H9 (cell line): ENCODE measurements around the gene MALL. TPM values are rescaled to one million over a fixed set of nuclear protein-coding genes. Genes with fewer than 3 reads are reported as not detected.

Experiments
- DNase-seq: peaks from one replicate; pipeline ENCODE4 v3.0.0-alpha.2; 2017
- H2AFZ ChIP-seq: one replicate; pipeline ENCODE4 v1.6.1; 2013; ENCODE audit warnings: mild to moderate bottlenecking, low read length, control low read depth, moderate library complexity
- H2AK5ac ChIP-seq: 2 replicates; pipeline ENCODE4 v1.6.1; 2013; ENCODE audit warnings: low read length, control low read depth, mixed read lengths; ENCODE audit not compliant: insufficient read length
- H2BK120ac ChIP-seq: one replicate; pipeline ENCODE4 v1.6.1; 2013; ENCODE audit warnings: low read depth, mild to moderate bottlenecking, low read length, control low read depth, inconsistent platforms; ENCODE audit not compliant: poor library complexity, severe bottlenecking
- H2BK12ac ChIP-seq: 2 replicates; pipeline ENCODE4 v1.6.1; 2013; ENCODE audit warnings: low read length, control low read depth, mixed read lengths, low read depth; ENCODE audit not compliant: insufficient read length
- H2BK15ac ChIP-seq: 2 replicates; pipeline ENCODE4 v1.6.1; 2013; ENCODE audit warnings: low read depth, low read length, control low read depth
- H2BK20ac ChIP-seq: one replicate; pipeline ENCODE4 v1.6.1; 2013; ENCODE audit warnings: low read depth, mild to moderate bottlenecking, low read length, control low read depth, inconsistent platforms; ENCODE audit not compliant: poor library complexity, severe bottlenecking
- H2BK5ac ChIP-seq: 2 replicates; pipeline ENCODE4 v1.6.1; 2013; ENCODE audit warnings: low read length, control low read depth, mixed read lengths; ENCODE audit not compliant: insufficient read length
- H3K14ac ChIP-seq: 2 replicates; pipeline ENCODE4 v1.6.1; 2013; ENCODE audit warnings: low read length, control low read depth; ENCODE audit not compliant: insufficient read depth
- H3K18ac ChIP-seq: 2 replicates; pipeline ENCODE4 v1.6.1; 2013; ENCODE audit warnings: low read depth, mild to moderate bottlenecking, mixed read lengths, low read length, control low read depth; ENCODE audit not compliant: insufficient read length
- H3K23ac ChIP-seq: 2 replicates; pipeline ENCODE4 v1.6.1; 2013; ENCODE audit warnings: low read length, control low read depth, mixed read lengths, low read depth; ENCODE audit not compliant: insufficient read length
- H3K23me2 ChIP-seq: 2 replicates; pipeline ENCODE4 v1.6.1; 2013; ENCODE audit warnings: low read depth, mild to moderate bottlenecking, mixed read lengths, low read length, control low read depth; ENCODE audit not compliant: insufficient read length, poor library complexity, severe bottlenecking
- H3K27ac ChIP-seq: 2 replicates; pipeline ENCODE4 v1.5.1; 2013; ENCODE audit warnings: low read length, control low read depth, mixed read lengths, low read depth; ENCODE audit not compliant: insufficient read length
- H3K27me3 ChIP-seq: 2 replicates; pipeline ENCODE4 v1.6.1; 2013; ENCODE audit warnings: low read length, control low read depth, inconsistent platforms; ENCODE audit not compliant: insufficient read depth
- H3K4ac ChIP-seq: 2 replicates; pipeline ENCODE4 v1.6.1; 2013; ENCODE audit warnings: low read depth, mild to moderate bottlenecking, control low read depth, inconsistent platforms, low read length, moderate library complexity
- H3K4me1 ChIP-seq: 2 replicates; pipeline ENCODE4 v1.6.1; 2013; ENCODE audit warnings: low read length, control low read depth, inconsistent platforms; ENCODE audit not compliant: insufficient read depth
- H3K4me2 ChIP-seq: 2 replicates; pipeline ENCODE4 v1.6.1; 2013; ENCODE audit warnings: low read length, control low read depth, mixed read lengths; ENCODE audit not compliant: insufficient read length, insufficient read depth
- H3K56ac ChIP-seq: 2 replicates; pipeline ENCODE4 v1.6.1; 2013; ENCODE audit warnings: low read depth, mild to moderate bottlenecking, mixed read lengths, low read length, control low read depth; ENCODE audit not compliant: insufficient read length
- H3K79me1 ChIP-seq: 2 replicates; pipeline ENCODE4 v1.6.1; 2013; ENCODE audit warnings: low read depth, mild to moderate bottlenecking, moderate library complexity, low read length, control low read depth, inconsistent platforms; ENCODE audit not compliant: insufficient read depth, poor library complexity, severe bottlenecking
- H3K79me2 ChIP-seq: 2 replicates; pipeline ENCODE4 v1.6.1; 2013; ENCODE audit warnings: low read length, control low read depth, inconsistent platforms; ENCODE audit not compliant: insufficient read depth
- H3K9ac ChIP-seq: 2 replicates; pipeline ENCODE4 v1.6.1; 2013; ENCODE audit warnings: low read length, control low read depth, mixed read lengths; ENCODE audit not compliant: insufficient read length; ENCODE audit errors: extremely low read depth
- H3K9me3 ChIP-seq: one replicate; pipeline ENCODE4 v1.6.1; 2013; ENCODE audit warnings: low read depth, low read length, inconsistent platforms; ENCODE audit not compliant: control insufficient read depth
- H3T11ph ChIP-seq: one replicate; pipeline ENCODE4 v1.6.1; 2013; ENCODE audit warnings: mild to moderate bottlenecking, low read length, control low read depth, inconsistent platforms
- H4K20me1 ChIP-seq: one replicate; pipeline ENCODE4 v1.6.1; 2013; ENCODE audit not compliant: control insufficient read depth, insufficient read length, insufficient read depth
- H4K5ac ChIP-seq: 2 replicates; pipeline ENCODE4 v1.6.1; 2013; ENCODE audit warnings: low read depth, mild to moderate bottlenecking, mixed read lengths, low read length, control low read depth; ENCODE audit not compliant: insufficient read length
- H4K8ac ChIP-seq: replicated peaks from 2 replicates; pipeline ENCODE4 v1.6.1; 2013; ENCODE audit warnings: low read length, control low read depth, mixed read lengths, low read depth; ENCODE audit not compliant: insufficient read length
- H4K91ac ChIP-seq: 2 replicates; pipeline ENCODE4 v1.6.1; 2013; ENCODE audit warnings: low read depth, mild to moderate bottlenecking, moderate library complexity, mixed read lengths, low read length, control low read depth; ENCODE audit not compliant: insufficient read length
- H3K27ac Mint-ChIP-seq, 3 experiments: 2 replicates in 2 of 3; 3 replicates in 1 of 3; pipeline ENCODE4 v1.8.0; 2020 to 2021; ENCODE audit warnings: mixed read lengths in 3 of 3, mild to moderate bottlenecking in 1 of 3, moderate library complexity in 1 of 3
- H3K27me3 Mint-ChIP-seq: 2 replicates; pipeline ENCODE4 v1.8.0; 2021; ENCODE audit warnings: low read depth, mild to moderate bottlenecking, moderate library complexity, mixed read lengths
- H3K36me3 Mint-ChIP-seq, 3 experiments: 2 replicates in 2 of 3; 3 replicates in 1 of 3; pipeline ENCODE4 v1.8.0; 2020 to 2021; ENCODE audit warnings: low read depth in 3 of 3, mixed read lengths in 3 of 3; ENCODE audit not compliant: insufficient read depth in 1 of 3
- H3K4me1 Mint-ChIP-seq, 2 experiments: 2 replicates each; pipeline ENCODE4 v1.8.0; 2020; ENCODE audit warnings: mixed read lengths in 2 of 2
- H3K4me3 Mint-ChIP-seq, 2 experiments: 2 replicates in 1 of 2; 3 replicates in 1 of 2; pipeline ENCODE4 v1.8.0; 2020 to 2021; ENCODE audit warnings: mild to moderate bottlenecking in 2 of 2, mixed read lengths in 2 of 2, moderate library complexity in 1 of 2
- H3K9me3 Mint-ChIP-seq, 2 experiments: 2 replicates in 1 of 2; 3 replicates in 1 of 2; pipeline ENCODE4 v1.8.0; 2020; ENCODE audit warnings: mild to moderate bottlenecking in 2 of 2, mixed read lengths in 2 of 2, moderate library complexity in 1 of 2
- CTCF ChIP-seq: fragments of 200-600 bp; sonication (generic); conservative IDR thresholded peaks from 3 replicates; pipeline ENCODE4 v1.8.0; 2021; ENCODE audit warnings: antibody characterized with exemption, mild to moderate bottlenecking
- WGBS: extraction: QIAGEN DNeasy Blood & Tissue Kit; methylation state at CpG from one replicate; pipeline ENCODE4 v1.1.7; 2013; ENCODE audit warnings: missing lambda C conversion rate, low lambda C conversion rate, mixed read lengths; ENCODE audit not compliant: insufficient read length; ENCODE audit errors: extremely low coverage; 5-methylcytosine and 5-hydroxymethylcytosine counted together
- total RNA-seq: library from RNA; stranded (reverse); gene quantifications from 2 replicates; pipeline ENCODE4 v1.2.1, GENCODE V29; 2021

MALL gene
- total RNA-seq, 1 experiment from 2014 or later: 5.0 TPM

- no peak overlapping the region for H3K14ac ChIP-seq
- Mint-ChIP-seq H3K4me3 (no peak overlapping the region), H3K4me1 (peaks cover 0 to 12% of the 10 kb centered on the region in 2 experiments; a peak in 3 of 4 replicates), H3K27me3 (peaks cover 3% of the 10 kb centered on the region), H3K27ac (no peak overlapping the region; a peak in 2 of 7 replicates), H3K9me3 (peaks cover under 1 to 5% of the 10 kb centered on the region in 2 experiments; a peak in 3 of 5 replicates), H3K36me3 (peaks cover 0 to 5% (median 0%) of the 10 kb centered on the region in 3 experiments; a peak in 2 of 7 replicates)
- no peak overlapping the region for H4K91ac ChIP-seq
- no peak overlapping the region for H4K8ac ChIP-seq
- no peak for TF ChIP-seq CTCF
- no peak for DNase-seq
- no peak overlapping the region for H3K9ac ChIP-seq
- no peak overlapping the region for H2BK15ac ChIP-seq
- H3T11ph ChIP-seq: no peak overlapping the region
- no peaks in the 10 kb centered on the region for H4K20me1 ChIP-seq
- no peaks in the 10 kb centered on the region for H3K79me1 ChIP-seq
- H3K4me1 ChIP-seq: no peaks in the 10 kb centered on the region
- H3K27me3 ChIP-seq: no peaks in the 10 kb centered on the region
- no peak overlapping the region for H3K23ac ChIP-seq
- no peak overlapping the region for H2AFZ ChIP-seq
- H2BK12ac ChIP-seq: no peak overlapping the region
- no peaks in the 10 kb centered on the region for H3K23me2 ChIP-seq
- no peaks in the 10 kb centered on the region for H3K79me2 ChIP-seq
- H4K5ac ChIP-seq: no peak overlapping the region
- H3K9me3 ChIP-seq: no peaks in the 10 kb centered on the region
- no peak overlapping the region for H3K27ac ChIP-seq
- H3K4ac ChIP-seq: no peak overlapping the region
- no peak overlapping the region for H2BK20ac ChIP-seq
- H2BK5ac ChIP-seq: no peak overlapping the region
- no peak overlapping the region for H3K18ac ChIP-seq
- no CpG with 5 or more reads among the region's 20 CpGs for WGBS
- no peak overlapping the region for H3K56ac ChIP-seq
- H2AK5ac ChIP-seq: no peak overlapping the region
- no peak overlapping the region for H3K4me2 ChIP-seq
- no peak overlapping the region for H2BK120ac ChIP-seq
These were observed 12.3 kb downstream of the MALL start for GRCh38 chr2:110103061-110103961.
